NCI-H2029 (cell line): ENCODE measurements around the gene MCOLN2.
"Not testable (repeated sequence)": the region's sequence is repeated elsewhere in the genome, so short reads cannot be mapped to it uniquely, and the experiment has no call there.

ENCODE experiments used
- DNase-seq: peaks from one replicate; lab custom pipeline; 2025; lab: John Stamatoyannopoulos, UW

Gene MCOLN2

GRCh38 chr1:84941843-84942242 is 55.1 kb downstream of the MCOLN2 start:
- no peak for DNase-seq

GRCh38 chr1:84940481-84940880 is 56.4 kb downstream of the MCOLN2 start:
- DNase-seq = no peak

- DNase-seq = no peak
Observed at GRCh38 chr1:84939761-84940160, 57.2 kb downstream of the MCOLN2 start.

- no peak for DNase-seq
Observed at GRCh38 chr1:84939151-84939550, 57.8 kb downstream of the MCOLN2 start.

- DNase-seq = peak; percentile 54
Observed at GRCh38 chr1:84936116-84936810, 60.6 kb downstream of the MCOLN2 start.

- DNase-seq = no peak
Observed at GRCh38 chr1:84933011-84933611, 63.8 kb downstream of the MCOLN2 start.

- no peak for DNase-seq
Observed at GRCh38 chr1:84930831-84931230, 66.1 kb downstream of the MCOLN2 start.

- no peak for DNase-seq
Observed at GRCh38 chr1:84930329-84930728, 66.6 kb downstream of the MCOLN2 start.

- DNase-seq = no peak
Observed at GRCh38 chr1:84929581-84929980, 67.3 kb downstream of the MCOLN2 start.

- DNase-seq = no peak
Observed at GRCh38 chr1:84928979-84929378, 67.9 kb downstream of the MCOLN2 start.

GRCh38 chr1:84923317-84923716 is 73.6 kb downstream of the MCOLN2 start:
- DNase-seq = no peak

- DNase-seq = no peak
Observed at GRCh38 chr1:84920159-84920558, 76.8 kb downstream of the MCOLN2 start.

- no peak for DNase-seq
Observed at GRCh38 chr1:84919461-84919970, 77.4 kb downstream of the MCOLN2 start.

- no peak for DNase-seq
Observed at GRCh38 chr1:84918726-84919336, 78.1 kb downstream of the MCOLN2 start.

- DNase-seq = no peak
Observed at GRCh38 chr1:84916897-84917296, 80.0 kb downstream of the MCOLN2 start.

GRCh38 chr1:84913555-84913892 is 83.4 kb downstream of the MCOLN2 start:
- peak; percentile 14 for DNase-seq

- DNase-seq = no peak
Observed at GRCh38 chr1:84912726-84913554, 84.0 kb downstream of the MCOLN2 start.

GRCh38 chr1:84908746-84909464 is 88.0 kb downstream of the MCOLN2 start:
- not testable (repeated sequence) for DNase-seq

GRCh38 chr1:84907095-84907827 is 89.7 kb downstream of the MCOLN2 start:
- no peak for DNase-seq

GRCh38 chr1:84902727-84903126 is 94.2 kb downstream of the MCOLN2 start:
- DNase-seq = not testable (repeated sequence)

GRCh38 chr1:84899969-84900368 is 96.9 kb downstream of the MCOLN2 start:
- peak; percentile 38 for DNase-seq
